Stimulated activated CD4-positive, alpha-beta T cell treated with anti-CD3 and anti-CD28 coated beads, TNF-alpha, amount 100 ng/mL, for 4 hours (primary cell): ENCODE data around the gene SOX18.
"Not testable (repeated sequence)": the region's sequence is repeated elsewhere in the genome, so short reads cannot be mapped to it uniquely, and the experiment has no call there.

ENCODE experiments used
- DNase-seq, 3 experiments: peaks; one replicate each; pipeline ENCODE4 v3.0.0-alpha.2; 2020; ENCODE audit warnings: low read depth in 3 of 3

Gene SOX18

DNA sequence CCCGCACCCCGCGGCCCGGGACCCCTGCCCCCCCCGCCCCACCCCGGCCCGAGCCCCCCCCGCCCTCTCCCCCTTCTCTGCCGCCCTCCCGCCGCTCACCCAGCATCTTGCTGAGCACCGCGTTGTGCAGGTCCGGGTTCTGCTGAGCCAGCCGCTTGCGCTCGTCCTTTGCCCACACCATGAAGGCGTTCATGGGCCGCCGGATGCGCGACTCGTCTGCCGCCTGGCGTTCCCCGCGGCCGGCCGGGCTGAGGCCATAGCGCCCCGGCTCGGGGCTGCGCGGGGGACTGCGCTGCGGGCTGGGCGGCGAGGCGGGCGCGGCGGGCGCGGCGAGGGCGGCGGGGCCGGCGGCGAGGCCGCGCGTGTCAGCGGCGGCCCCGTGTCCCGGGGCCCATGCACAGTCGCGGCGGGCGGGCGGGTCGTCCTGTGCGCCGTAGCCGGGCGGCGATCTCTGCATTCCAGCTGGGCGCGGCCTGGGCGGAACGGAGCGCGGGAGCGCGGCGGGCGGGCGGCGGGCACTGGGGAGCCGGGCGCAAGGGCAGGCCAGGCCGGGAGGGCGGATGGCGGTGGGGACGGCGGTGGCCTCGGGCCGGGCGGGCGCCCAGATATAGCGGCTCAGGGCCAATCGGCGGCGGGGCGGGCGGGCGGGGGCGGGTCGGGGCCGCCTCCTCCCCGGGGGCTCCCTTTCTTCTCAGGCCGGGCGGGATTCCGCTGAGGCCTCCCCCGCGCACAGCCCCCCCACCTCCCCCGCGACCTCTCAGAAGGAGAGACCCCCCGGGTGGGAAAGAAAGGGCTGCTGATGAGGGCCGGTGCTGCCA, at the start of gene SOX18:
SOX18 (minus strand) TSS at position 580 of the 818 bp plus-strand sequence; CDS start at position 457, 123 bp downstream.
- DNase-seq: no peak

DNA sequence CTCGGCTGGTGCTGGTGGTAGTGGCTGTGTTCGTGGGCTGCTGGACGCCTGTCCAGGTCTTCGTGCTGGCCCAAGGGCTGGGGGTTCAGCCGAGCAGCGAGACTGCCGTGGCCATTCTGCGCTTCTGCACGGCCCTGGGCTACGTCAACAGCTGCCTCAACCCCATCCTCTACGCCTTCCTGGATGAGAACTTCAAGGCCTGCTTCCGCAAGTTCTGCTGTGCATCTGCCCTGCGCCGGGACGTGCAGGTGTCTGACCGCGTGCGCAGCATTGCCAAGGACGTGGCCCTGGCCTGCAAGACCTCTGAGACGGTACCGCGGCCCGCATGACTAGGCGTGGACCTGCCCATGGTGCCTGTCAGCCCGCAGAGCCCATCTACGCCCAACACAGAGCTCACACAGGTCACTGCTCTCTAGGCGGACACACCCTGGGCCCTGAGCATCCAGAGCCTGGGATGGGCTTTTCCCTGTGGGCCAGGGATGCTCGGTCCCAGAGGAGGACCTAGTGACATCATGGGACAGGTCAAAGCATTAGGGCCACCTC, 49.1 kb upstream of the SOX18 start:
- no peak for DNase-seq

DNA sequence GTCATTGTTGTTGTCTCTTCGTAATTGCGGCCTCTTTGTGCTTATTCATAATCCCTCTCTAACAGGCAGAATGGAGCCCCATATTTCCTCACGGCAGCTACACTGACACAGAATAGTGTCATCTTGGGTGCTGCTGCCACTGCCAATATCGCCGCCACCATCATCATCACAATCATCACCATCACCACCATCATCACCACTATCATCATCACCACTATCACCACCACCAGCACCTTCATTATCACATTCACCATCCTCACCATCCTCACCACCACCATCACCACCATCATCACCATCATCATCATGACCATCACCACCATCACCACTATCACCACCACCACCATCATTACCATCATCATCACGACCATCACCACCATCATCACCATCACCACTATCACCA, 47.1 kb upstream of the SOX18 start:
- DNase-seq: no peak

DNA sequence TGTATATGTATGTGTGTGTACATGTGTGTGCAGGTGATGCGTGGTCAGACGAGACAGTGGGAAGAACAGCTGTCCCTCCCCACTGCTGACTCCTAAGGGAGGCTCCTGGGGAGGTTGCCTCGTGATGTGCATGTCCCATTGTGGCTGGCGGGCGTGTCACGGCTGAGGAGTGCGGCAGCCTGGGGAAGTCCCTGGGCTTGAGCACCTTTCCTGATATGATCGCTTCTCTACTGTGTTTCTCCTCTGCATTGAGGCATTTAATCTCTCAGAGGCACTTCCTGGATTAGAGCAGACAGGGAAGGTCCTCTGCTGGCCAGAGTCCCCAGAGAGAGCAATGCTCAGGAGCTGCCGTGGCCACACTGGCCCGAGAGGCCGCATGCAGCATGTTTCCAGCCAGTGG, 46.5 kb upstream of the SOX18 start:
- no peak for DNase-seq

DNA sequence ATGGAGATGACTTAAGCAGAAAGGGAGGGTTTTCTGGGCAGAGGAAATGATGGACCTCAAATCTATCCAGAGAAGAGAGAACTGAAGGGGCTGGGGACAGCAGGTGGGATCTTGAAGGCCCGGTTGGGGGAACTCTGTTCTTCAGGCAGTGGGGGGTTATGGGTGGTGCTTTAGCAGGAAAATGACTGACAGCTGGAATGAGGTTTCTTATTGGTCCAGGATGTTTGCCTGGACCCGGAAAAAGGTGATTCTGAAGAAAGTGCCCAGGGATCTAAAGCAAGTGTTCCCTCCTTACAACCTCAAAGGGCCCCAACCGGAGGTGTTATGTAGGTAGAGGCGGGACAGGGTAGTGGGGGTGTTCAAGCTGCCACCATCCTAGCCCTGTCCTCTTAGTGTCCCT, 46.0 kb upstream of the SOX18 start:
- DNase-seq: no peak

DNA sequence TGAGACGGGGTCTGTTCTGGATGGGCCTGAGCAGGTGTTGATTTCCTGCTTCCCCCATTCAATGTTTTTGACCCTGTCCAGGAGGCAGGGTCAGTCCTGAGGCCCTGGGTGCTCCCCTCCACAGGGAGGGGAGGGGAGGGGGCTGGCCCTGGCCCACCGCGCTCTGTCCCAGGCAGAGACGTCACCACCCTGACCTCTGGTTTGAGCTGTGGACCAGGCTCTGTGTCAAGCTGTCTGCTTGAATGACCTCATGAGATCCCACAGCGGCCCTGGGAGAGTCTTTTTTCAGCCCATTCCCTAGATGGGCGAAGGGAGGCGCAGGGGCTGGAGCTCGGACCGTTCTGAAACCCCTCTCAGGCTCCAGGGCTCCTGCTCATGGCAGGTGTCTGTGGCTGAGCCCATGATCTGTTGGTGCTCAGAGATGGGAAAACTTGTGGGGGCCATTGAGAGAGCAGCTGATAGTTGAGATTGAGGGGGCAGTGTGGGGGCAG, 43.6 kb upstream of the SOX18 start:
- no peak for DNase-seq

DNA sequence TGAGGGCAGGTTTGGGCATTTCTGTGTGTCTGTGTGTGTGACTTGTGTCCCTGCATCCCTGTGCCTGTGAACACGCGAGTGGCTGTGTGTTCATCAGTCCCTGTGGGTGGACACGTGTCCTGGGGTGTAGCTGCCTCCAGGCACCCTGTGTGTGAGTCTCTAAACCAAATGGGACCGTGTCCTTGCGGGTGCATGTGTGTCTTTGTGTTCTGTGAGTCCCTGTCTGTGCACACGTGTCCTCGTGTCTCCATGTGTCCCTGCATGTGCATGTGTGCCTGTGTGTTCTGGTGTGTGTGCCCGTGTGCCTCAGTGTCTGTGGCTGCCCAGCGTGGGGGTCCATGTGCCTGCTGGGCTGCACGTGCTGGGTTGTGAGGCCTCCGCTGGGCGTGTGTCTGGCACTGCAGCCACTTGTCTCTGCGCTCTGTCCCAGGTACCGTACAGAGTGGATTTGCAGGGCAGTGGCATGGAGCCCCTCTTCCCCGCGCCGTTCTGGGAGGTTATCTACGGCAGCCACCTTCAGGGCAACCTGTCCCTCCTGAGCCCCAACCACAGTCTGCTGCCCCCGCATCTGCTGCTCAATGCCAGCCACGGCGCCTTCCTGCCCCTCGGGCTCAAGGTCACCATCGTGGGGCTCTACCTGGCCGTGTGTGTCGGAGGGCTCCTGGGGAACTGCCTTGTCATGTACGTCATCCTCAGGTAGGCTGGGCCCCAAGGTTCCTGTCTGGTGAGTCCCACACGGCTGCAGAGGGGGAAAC, 43.0 kb upstream of the SOX18 start:
- DNase-seq: no peak

DNA sequence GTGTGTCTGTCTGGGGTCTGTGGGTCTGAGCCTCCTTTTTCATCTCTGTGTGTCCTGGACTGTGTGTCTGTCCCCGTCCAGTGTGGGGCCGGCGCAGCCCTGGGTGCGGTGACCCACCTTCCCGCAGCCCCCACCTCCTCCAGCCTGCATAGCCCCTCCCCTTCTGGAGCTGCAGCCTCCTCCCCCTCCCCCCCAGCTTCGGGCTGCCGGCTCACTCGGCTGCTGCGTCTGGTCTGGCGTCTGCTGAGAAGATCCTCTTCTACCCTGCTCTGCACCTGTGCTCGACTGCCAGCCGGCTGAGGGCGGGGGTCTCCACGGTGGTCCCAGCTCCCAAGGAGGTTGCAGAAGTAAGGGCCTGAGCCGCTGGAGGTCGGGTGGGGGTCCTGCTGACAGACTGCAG, 42.3 kb upstream of the SOX18 start:
- no peak for DNase-seq

DNA sequence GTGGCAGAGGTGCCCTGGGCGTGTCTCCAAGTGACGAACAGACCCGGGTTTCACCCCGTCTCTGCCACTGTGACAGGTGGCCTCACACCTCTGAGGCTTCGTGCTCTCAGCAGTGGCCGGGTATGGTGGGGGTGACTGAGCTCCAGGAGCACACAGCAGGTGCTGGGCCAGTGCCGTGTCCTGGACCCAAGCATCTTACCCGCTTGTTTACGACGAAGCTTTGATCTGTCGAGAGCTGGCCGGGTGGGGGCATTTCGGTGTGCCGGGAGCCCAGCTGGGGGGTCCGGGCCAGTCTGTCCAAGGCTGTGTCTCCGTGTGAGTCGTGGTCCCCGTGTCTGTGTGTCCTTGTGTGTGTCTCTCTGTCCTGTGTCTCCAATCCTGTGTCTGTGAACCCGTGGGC, 41.9 kb upstream of the SOX18 start:
- DNase-seq: no peak

DNA sequence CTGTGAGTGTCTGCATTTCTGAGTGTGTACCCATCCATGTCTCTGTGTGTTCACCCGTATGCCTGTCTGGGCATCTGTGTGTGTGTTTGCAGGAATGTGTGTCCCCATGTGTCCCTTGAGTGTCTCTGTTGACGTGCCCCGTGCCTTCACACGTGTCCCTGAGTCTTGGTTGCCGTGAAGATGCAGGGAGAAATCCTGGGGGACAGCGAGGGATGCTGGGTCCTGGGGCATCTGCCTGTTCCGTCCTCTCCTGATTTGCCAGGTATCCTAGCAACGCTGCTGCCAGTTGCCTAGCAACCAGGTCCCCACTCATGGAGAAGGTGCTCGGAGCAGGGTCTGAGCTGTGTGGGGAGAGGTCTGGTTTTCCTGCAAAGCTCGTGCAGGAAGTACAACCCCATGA, 40.7 kb upstream of the SOX18 start:
- no peak for DNase-seq

DNA sequence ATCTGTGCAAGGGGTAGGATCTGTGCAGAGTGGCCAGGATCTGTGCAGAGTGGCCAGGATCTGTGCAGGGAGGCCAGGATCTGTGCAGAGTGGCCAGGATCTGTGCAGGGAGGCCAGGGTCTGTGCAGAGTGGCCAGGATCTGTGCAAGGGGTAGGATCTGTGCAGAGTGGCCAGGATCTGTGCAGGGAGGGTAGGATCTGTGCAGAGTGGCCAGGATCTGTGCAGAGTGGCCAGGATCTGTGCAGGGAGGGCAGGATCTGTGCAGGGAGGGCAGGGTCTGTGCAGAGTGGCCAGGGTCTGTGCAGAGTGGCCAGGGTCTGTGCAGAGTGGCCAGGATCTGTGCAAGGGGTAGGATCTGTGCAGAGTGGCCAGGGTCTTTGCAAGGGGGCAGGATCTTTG, 39.1 kb upstream of the SOX18 start:
- DNase-seq: not testable (repeated sequence)

DNA sequence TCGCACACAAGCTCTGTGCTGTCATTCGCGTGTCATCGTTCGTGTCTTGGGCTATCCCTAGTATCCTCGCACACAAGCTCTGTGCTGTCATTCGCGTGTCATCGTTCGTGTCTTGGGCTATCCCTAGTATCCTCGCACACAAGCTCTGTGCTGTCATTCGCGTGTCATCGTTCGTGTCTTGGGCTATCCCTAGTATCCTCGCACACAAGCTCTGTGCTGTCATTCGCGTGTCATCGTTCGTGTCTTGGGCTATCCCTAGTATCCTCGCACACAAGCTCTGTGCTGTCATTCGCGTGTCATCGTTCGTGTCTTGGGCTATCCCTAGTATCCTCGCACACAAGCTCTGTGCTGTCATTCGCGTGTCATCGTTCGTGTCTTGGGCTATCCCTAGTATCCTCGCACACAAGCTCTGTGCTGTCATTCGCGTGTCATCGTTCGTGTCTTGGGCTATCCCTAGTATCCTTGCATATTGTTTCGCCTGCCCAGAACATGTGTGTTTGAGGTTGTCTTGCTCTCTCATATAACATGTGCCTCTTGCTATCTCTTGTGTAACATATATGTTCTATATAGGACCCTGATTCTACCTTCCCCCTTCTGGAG, 37.9 kb upstream of the SOX18 start:
- DNase-seq: not testable (repeated sequence)

DNA sequence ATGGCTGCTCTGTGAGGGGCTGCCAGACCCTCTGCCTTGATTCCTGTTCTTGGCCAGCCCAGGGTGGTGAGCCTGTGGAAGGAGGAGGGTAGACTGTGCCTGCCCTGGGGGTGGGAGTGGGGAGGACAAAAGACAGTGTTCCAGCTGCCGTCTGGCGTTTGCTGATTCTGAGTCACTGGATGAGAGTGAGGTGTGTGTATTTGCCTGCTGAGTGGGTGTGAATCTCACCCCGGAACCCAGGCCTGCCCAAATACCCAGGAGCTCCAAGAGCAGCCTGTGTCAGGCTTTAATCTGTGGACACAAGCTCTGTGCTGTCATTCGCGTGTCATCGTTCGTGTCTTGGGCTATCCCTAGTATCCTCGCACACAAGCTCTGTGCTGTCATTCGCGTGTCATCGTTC, 37.4 kb upstream of the SOX18 start:
- no peak for DNase-seq

DNA sequence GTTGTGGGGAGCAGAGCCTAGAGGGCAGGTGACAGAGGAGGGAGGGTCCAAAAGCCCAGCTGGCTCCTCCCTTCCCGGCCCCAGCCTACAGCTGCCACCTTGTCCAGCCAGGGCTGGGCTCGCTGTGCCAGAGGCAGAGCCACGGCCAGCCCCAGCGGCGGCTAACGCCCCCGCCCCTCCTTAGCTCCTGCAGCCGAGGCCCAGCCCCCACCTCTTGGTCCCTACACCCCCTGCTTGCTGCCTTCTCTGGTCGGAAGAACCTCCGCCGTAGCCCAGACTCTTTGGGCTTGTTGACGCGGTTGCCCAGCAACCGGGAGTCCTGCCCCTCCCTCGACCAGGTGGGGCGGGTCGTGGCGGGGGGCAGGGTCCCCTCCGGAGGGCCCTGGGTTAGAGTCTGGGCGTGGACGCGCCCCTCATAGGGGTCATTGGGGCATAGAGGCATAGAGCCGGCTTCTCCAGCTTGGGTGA, 35.3 kb upstream of the SOX18 start:
- DNase-seq: no peak

DNA sequence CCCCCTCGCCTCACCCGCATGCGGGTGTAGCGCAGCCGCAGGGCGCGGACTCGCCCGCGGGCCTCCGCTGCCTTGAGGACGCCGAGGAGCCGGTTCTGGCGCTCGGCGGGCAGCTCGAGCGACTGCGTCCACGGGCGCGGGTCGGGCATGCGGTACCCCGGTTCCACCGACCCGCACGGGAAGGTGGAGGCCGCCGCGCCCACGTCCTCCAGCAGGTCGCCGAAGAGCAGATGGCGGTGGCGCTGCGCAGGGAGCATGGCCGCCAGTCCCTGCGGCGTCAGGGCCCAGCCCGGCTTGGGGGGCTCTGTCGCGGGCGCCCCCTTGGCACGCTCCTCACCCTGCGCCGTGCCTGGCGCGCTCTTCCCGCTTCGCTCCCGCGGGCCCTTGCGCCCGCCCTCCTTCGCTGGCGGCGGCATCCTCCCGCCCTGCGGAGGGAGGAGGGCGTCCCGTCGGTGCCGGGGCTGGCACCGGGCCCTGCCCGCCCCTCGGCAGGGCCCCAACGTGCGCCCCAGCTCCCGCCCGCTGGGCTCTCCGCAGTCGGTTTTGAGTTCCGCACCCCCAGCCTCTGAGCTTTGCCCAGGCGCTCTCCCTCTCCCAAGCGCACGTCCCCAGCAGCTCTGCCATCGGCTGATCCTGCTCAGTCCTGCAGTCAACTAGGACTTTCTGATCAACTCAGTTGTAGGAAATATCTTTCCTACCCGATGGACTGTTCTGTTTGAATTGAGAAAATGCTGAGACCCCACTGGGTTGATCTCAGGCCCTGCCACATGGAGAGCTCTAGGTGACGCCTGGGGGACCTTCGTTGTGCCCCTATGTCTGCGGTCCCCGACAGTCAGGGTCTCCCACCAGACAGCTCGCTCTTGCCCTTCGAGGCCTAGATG, 34.6 kb upstream of the SOX18 start, which contains the start of gene LKAAEAR1:
LKAAEAR1 (minus strand) TSS at position 595 of the 881 bp plus-strand sequence; CDS start at position 416, 179 bp downstream.
- DNase-seq: no peak

DNA sequence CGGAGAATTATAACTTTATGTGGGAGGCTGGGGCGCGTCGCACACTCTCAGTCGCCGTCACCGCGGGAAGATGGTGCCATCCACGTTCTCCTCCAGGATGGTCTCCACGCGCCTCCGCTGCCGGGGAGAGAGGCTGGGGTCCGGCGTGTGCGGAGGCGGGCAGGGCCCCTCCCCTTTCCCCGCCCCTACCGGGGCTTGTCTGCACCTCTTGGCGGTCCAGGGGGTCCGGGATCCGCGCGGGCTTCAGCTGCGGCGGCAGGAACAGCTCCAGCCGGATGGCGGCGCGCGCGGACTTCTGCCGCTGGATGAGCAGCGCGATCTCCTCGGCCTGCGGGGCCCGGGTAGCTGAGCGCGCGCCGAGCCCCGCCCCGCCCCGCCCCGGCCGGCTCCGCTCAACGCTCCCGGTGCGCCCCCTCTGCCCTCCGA, 34.0 kb upstream of the SOX18 start:
- DNase-seq: peak in 1 of 3 experiments; percentile 44

DNA sequence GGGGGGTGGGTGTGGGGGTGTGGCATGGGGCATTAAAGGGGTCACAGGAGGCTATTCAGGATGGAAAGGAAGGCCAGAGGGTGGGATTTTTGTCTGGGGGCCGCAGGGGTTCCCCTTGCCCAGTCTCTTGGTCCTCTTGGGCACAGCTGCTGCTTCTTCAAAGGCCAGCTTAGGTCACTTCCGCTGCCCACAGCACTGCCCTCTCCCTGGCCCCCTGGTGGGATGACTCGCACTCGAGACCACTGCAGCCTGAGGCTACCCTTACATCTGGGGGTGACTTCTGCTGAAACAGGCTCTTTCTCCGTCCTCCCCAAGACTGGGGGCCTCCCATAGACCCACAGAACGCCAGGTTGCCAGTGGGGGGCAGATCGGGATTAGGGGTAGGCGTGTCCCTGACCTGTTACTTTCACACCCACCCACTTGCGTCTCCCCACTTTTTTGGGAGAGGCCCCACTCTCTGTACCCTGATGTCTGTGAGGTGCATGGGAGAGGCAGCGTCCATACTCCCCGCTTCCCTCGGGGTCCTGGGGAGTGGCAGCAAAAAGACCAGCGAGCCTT, 33.5 kb upstream of the SOX18 start:
- DNase-seq: no peak

DNA sequence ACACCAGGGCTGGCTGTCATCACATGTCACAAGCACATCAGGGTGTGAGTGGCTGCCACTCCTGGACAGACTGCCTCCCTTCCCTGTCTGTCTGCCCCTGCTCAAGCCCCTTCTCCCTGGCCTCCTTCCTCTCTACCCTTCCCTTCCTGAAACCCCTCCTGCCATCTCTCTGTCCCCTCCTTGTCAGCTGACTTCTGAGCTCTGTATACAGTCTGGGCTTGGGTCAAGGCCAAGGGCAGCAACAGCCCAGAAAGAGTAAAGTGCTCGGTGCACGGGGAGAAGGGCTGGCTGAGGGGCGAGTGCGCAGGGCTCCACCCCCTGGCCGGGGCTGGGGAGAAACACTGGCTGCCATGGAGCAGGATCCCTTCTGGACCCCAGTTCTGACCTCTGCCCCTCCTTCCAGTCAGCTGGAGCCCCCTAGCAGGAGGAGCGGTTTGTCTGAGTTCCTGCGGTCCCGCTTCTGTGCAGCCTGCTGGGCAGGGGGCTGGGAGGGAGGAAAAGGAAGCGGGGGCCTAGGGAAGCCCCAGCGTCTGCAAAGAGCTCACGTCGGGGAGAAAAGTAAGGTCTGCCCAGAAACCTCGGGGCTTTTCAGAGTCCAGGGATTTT, 32.8 kb upstream of the SOX18 start:
- DNase-seq: no peak

DNA sequence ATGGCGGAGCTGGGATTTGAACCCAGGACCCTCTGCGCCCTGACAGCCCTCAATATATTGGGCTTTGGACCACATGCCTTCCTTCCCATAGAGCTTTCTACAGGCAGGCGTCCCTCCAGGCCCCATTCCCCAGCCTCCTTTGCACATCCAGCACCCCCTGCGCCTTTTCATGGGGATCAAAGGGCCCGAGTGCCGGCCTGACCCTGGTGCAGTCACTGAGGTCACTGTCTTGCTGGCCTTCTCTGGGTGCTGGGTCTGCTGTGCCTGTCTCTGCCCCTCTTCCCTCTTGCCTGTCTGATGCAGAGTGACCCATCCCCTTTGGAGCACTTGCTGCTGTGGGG, 32.2 kb upstream of the SOX18 start:
- DNase-seq: no peak
